HCT116 (cell line): ENCODE measurements around the gene LRRC4C. TPM values are rescaled to one million over a fixed set of nuclear protein-coding genes. Genes with fewer than 3 reads are reported as not detected.

Source experiments
- ATAC-seq: fragments of 200-7000 bp; cut with Tn5 transposase; 2 replicates; pipeline ENCODE4 v1.9.1; 2020; ENCODE audit warnings: mild to moderate bottlenecking, moderate library complexity
- BruUV-seq: library from RNA; stranded (reverse); fragments of 400-500 nt; replicated peaks from 2 replicates; lab custom pipeline; 2021; lab: Mats Ljungman, UMichigan
- CTCF ChIA-PET: fragments of 300-600 bp; sonication (Branson Sonifier 250); formaldehyde crosslinking; loops from one replicate; lab custom pipeline; 2021; ENCODE audit warnings: antibody characterized with exemption; lab: Charles Lee
- POLR2A ChIA-PET: fragments of 300-600, 350-600 bp; sonication (Branson Sonifier 250); formaldehyde crosslinking; loops from one replicate; lab custom pipeline; 2021; ENCODE audit warnings: antibody characterized with exemption; lab: Charles Lee
- RAD21 ChIA-PET, 2 experiments: fragments of 300-600 bp; sonication (Branson Sonifier 250); formaldehyde crosslinking; loops; one replicate each; lab custom pipeline; 2023; ENCODE audit warnings: low total read pairs in 2 of 2; ENCODE audit not compliant: uncharacterized antibody in 2 of 2, unreplicated experiment in 2 of 2, low non-redundant PET in 1 of 2; lab: Charles Lee
- DNase-seq: peaks from one replicate; pipeline ENCODE4 v3.0.0-alpha.2; 2010; ENCODE audit warnings: low read depth, low spot score
- H2AFZ ChIP-seq: fragments of 200-600 bp; shearing (Covaris generic), sonication (generic); 2 replicates; pipeline ENCODE4 v1.6.1; 2017; ENCODE audit warnings: low read depth, mixed run types, mixed read lengths, antibody characterized with exemption, low read length; ENCODE audit not compliant: poor library complexity, severe bottlenecking
- H3K27ac ChIP-seq: 2 replicates; pipeline ENCODE4 v1.5.1; 2012; ENCODE audit warnings: low read depth, low read length
- H3K27me3 ChIP-seq: fragments of 200-600 bp; sonication (generic); 2 replicates; pipeline ENCODE4 v1.6.1; 2016; ENCODE audit warnings: mixed run types, low read length, mixed read lengths; ENCODE audit not compliant: insufficient read depth
- H3K36me3 ChIP-seq, 2 experiments: fragments of 200-500 bp in 1 of 2; fragments of 200-600 bp in 1 of 2; sonication (Bioruptor generic) in 1 of 2; sonication (generic) in 1 of 2; 2 replicates each; pipeline versions ENCODE4 v1.5.1 to v1.6.1; 2014 to 2016; ENCODE audit warnings: low read length in 2 of 2, inconsistent platforms in 1 of 2, mixed read lengths in 1 of 2, mixed run types in 1 of 2; ENCODE audit not compliant: insufficient read depth in 2 of 2, control insufficient read depth in 1 of 2
- H3K4me1 ChIP-seq, 2 experiments: fragments of 200-600 bp in 1 of 2; sonication (generic) in 1 of 2; 2 replicates each; pipeline versions ENCODE4 v1.5.1 to v1.6.1; 2012 to 2017; ENCODE audit warnings: low read length in 2 of 2, inconsistent platforms in 1 of 2, mild to moderate bottlenecking in 1 of 2, mixed read lengths in 1 of 2, mixed run types in 1 of 2, moderate library complexity in 1 of 2; ENCODE audit not compliant: insufficient read depth in 2 of 2, control insufficient read depth in 1 of 2
- H3K4me2 ChIP-seq: fragments of 200-600 bp; sonication (generic); 2 replicates; pipeline ENCODE4 v1.6.1; 2017; ENCODE audit warnings: mixed run types, low read length, mixed read lengths
- H3K4me3 ChIP-seq, 2 experiments: fragments of 200-600 bp in 1 of 2; sonication (generic) in 1 of 2; replicated peaks in 1 of 2; 2 replicates each; pipeline ENCODE4 v1.5.1; 2011 to 2016; ENCODE audit warnings: low read length in 2 of 2, control low read depth in 1 of 2, low read depth in 1 of 2, mild to moderate bottlenecking in 1 of 2, mixed read lengths in 1 of 2, mixed run types in 1 of 2
- H3K79me2 ChIP-seq: fragments of 200-600 bp; sonication (generic); 2 replicates; pipeline ENCODE4 v1.6.1; 2017; ENCODE audit warnings: mild to moderate bottlenecking, mixed run types, low read length, moderate library complexity, mixed read lengths; ENCODE audit not compliant: insufficient read depth
- H3K9ac ChIP-seq: fragments of 200-600 bp; sonication (generic); 2 replicates; pipeline ENCODE4 v1.6.1; 2016; ENCODE audit warnings: low read length, mixed read lengths
- H3K9me2 ChIP-seq: fragments of 200-600 bp; sonication (generic), shearing (Covaris generic); 2 replicates; pipeline ENCODE4 v1.6.1; 2017; ENCODE audit warnings: mixed run types, mild to moderate bottlenecking, moderate library complexity; ENCODE audit not compliant: insufficient read depth
- H3K9me3 ChIP-seq, 2 experiments: fragments of 200-500 bp in 1 of 2; fragments of 200-600 bp in 1 of 2; sonication (Bioruptor generic) in 1 of 2; sonication (generic) in 1 of 2; 2 replicates each; pipeline ENCODE4 v1.6.1; 2014 to 2017; ENCODE audit warnings: low read length in 2 of 2, mixed read lengths in 2 of 2, inconsistent platforms in 1 of 2, low read depth in 1 of 2, mild to moderate bottlenecking in 1 of 2, mixed run types in 1 of 2, moderate library complexity in 1 of 2; ENCODE audit not compliant: control insufficient read depth in 1 of 2, insufficient read depth in 1 of 2
- H4K20me1 ChIP-seq: fragments of 200-600 bp; sonication (generic), shearing (Covaris generic); 2 replicates; pipeline ENCODE4 v1.6.1; 2017; ENCODE audit warnings: mixed run types, mild to moderate bottlenecking, moderate library complexity; ENCODE audit not compliant: insufficient read depth
- CBX3 ChIP-seq: IDR thresholded peaks from 2 replicates; pipeline ENCODE4 v1.6.1; 2012; ENCODE audit warnings: low read depth
- CEBPB ChIP-seq: IDR thresholded peaks from 2 replicates; pipeline ENCODE4 v1.6.1; 2012; ENCODE audit warnings: low read depth
- EZH2 ChIP-seq: fragments of 200-600 bp; sonication (generic); IDR thresholded peaks from 2 replicates; pipeline ENCODE4 v1.6.1; 2017; ENCODE audit warnings: antibody characterized with exemption, mixed run types
- EZH2phosphoT487 ChIP-seq: fragments of 200-600 bp; IDR thresholded peaks from 2 replicates; pipeline ENCODE4 v1.6.1; 2018; ENCODE audit warnings: antibody characterized with exemption, borderline replicate concordance
- JUND ChIP-seq: IDR thresholded peaks from 2 replicates; pipeline ENCODE4 v1.6.1; 2012
- POLR2A ChIP-seq: IDR thresholded peaks from 2 replicates; pipeline ENCODE4 v1.7.0; 2011; ENCODE audit warnings: borderline replicate concordance; ENCODE audit not compliant: insufficient read depth, insufficient read length; ENCODE audit errors: extremely low read depth
- SP1 ChIP-seq: IDR thresholded peaks from 2 replicates; pipeline ENCODE4 v1.6.1; 2012; ENCODE audit warnings: low read depth
- ZFX ChIP-seq: fragments of 450-650 bp; IDR thresholded peaks from 2 replicates; pipeline ENCODE4 v1.6.1; 2017
- intact Hi-C: fragments of 100-400 bp; cut with micrococcal nuclease; formaldehyde crosslinking; loops from 2 replicates; pipeline ENCODE4 v1.10.0; 2022
- total RNA-seq: library from RNA; stranded (reverse); gene quantifications from one replicate; pipeline ENCODE4 v1.2.1, GENCODE V29; 2021; ENCODE audit not compliant: unreplicated experiment
- TF ChIP-seq, protein P1 (sequence below), 3 experiments: fragments of 200-600 bp in 1 of 3; sonication (generic) in 1 of 3; IDR thresholded peaks in 2 of 3; conservative IDR thresholded peaks in 1 of 3; 2 replicates each; pipeline ENCODE4 v1.5.1; 2012 to 2017; ENCODE audit warnings: low read depth in 2 of 3, low read length in 2 of 3, antibody characterized with exemption in 1 of 3, borderline replicate concordance in 1 of 3, control low read depth in 1 of 3, mild to moderate bottlenecking in 1 of 3, mixed read lengths in 1 of 3, mixed run types in 1 of 3, moderate library complexity in 1 of 3; ENCODE audit not compliant: insufficient read depth in 1 of 3
- TF ChIP-seq, protein P2 (sequence below): IDR thresholded peaks from 2 replicates; pipeline ENCODE4 v1.6.1; 2012
- TF ChIP-seq, protein P3 (sequence below): IDR thresholded peaks from 2 replicates; pipeline ENCODE4 v1.6.1; 2012

LRRC4C gene
- total RNA-seq, 1 experiment from 2014 or later = not detected

DNA sequence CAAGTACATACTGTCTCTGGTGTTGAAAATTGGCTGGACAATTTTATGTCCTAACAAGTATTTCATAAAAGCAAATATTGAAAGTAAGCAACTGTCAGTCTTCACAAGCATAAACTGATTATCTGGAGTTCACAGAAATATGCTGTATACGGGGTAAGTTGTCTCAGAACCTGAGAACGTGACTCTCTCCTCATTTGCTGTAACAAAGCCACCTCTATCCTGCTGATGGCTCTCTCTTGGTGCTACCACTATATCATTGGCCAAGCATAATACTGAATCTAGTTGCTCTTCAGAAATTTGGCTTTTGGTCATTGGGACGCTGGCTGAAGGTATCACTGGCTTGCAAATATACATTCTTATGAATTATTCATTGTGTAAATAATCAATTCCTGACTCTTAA lies 1078.0 kb downstream of the LRRC4C start:
- no TSS peak for BruUV-seq
- ChIA-PET POLR2A (no interaction called here), CTCF (no interaction called here)
- Histone ChIP-seq H3K27ac (no peak overlapping the region), H3K4me1 (no peaks in the 10 kb centered on the region), H4K20me1 (no peaks in the 10 kb centered on the region), H3K79me2 (no peaks in the 10 kb centered on the region), H3K9me2 (no peaks in the 10 kb centered on the region), H3K9ac (no peak overlapping the region), H3K27me3 (no peaks in the 10 kb centered on the region), H2AFZ (no peak overlapping the region), H3K4me3 (no peak overlapping the region), H3K4me2 (no peak overlapping the region), H3K36me3 (no peaks in the 10 kb centered on the region), H3K9me3 (peaks cover 9% of the 10 kb centered on the region in 2 experiments; a peak in 2 of 4 replicates)
- no peak for ATAC-seq
- intact Hi-C loops = no loop called here
- TF ChIP-seq, protein P1, sequence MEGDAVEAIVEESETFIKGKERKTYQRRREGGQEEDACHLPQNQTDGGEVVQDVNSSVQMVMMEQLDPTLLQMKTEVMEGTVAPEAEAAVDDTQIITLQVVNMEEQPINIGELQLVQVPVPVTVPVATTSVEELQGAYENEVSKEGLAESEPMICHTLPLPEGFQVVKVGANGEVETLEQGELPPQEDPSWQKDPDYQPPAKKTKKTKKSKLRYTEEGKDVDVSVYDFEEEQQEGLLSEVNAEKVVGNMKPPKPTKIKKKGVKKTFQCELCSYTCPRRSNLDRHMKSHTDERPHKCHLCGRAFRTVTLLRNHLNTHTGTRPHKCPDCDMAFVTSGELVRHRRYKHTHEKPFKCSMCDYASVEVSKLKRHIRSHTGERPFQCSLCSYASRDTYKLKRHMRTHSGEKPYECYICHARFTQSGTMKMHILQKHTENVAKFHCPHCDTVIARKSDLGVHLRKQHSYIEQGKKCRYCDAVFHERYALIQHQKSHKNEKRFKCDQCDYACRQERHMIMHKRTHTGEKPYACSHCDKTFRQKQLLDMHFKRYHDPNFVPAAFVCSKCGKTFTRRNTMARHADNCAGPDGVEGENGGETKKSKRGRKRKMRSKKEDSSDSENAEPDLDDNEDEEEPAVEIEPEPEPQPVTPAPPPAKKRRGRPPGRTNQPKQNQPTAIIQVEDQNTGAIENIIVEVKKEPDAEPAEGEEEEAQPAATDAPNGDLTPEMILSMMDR (IDR thresholded peaks at IDR 0.05 in 2 of 3, conservative IDR thresholded peaks at IDR 0.05 in 1 of 3; ENCODE audit: borderline replicate concordance in 1 of 3, insufficient read depth in 1 of 3, low read depth in 2 of 3, low read length in 2 of 3) = no peak
- TF ChIP-seq POLR2A = no peak
- no peak for TF ChIP-seq SP1
- TF ChIP-seq CBX3 = no peak
- no peak for TF ChIP-seq ZFX
- TF ChIP-seq CEBPB = no peak
- TF ChIP-seq, protein P2, sequence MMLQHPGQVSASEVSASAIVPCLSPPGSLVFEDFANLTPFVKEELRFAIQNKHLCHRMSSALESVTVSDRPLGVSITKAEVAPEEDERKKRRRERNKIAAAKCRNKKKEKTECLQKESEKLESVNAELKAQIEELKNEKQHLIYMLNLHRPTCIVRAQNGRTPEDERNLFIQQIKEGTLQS = no peak
- no peak for TF ChIP-seq EZH2
- TF ChIP-seq JUND = no peak
- TF ChIP-seq EZH2phosphoT487 = no peak
- TF ChIP-seq, protein P3, sequence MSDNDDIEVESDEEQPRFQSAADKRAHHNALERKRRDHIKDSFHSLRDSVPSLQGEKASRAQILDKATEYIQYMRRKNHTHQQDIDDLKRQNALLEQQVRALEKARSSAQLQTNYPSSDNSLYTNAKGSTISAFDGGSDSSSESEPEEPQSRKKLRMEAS = no peak
- TF ChIP-seq, all 23 proteins: peak for 0
- RAD21 ChIA-PET = no interaction called here
- no peak for DNase-seq
